ENCODE measurements around the gene TGFB1. TPM values are rescaled to one million over a fixed set of nuclear protein-coding genes. Genes with fewer than 3 reads are reported as not detected.

Gene TGFB1
- total RNA-seq, 1 experiment from 2014 or later: 54.6 TPM

DNA sequence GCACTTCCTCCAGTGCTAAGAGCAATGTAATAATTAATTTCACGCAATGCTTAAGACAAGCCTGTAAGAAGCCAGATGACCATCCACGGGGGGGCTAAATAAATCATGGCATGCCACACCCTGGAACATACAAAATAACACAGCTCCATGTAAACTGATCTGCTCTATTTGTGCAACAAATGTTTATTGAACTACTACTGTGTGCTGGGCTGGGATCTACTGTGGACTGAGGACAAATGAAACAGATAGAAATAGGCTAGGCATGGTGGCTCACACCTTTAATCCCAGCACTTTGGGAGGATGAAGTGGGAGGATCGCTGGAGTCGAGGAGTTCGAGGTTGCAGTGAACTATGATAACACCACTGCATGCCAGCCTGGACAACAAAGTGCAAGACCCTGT is 21.3 kb downstream of the TGFB1 start:
- CTCF ChIA-PET: no interaction called here
- POLR2A ChIA-PET: no interaction called here

GRCh38 chr19:41332000-41332399 is 21.7 kb downstream of the TGFB1 start:
- H3K27ac ChIP-seq (ENCODE audit: low read depth, low read length): no peak overlapping the region
- intact Hi-C loops (cut with micrococcal nuclease): no loop called here
- H3K4me1 ChIP-seq (ENCODE audit: control insufficient read depth in 1 of 2, insufficient read depth in 2 of 2, low read length in 2 of 2): peaks cover 3 to 13% of the 10 kb centered on the region in 2 experiments; a peak in 2 of 4 replicates
- no peak overlapping the region for H2AFZ ChIP-seq (ENCODE audit: low read depth, low read length, poor library complexity, severe bottlenecking)
- CTCF ChIA-PET: no interaction called here
- H3K79me2 ChIP-seq (ENCODE audit: insufficient read depth, low read length): no peaks in the 10 kb centered on the region
- H3K27me3 ChIP-seq (ENCODE audit: insufficient read depth, low read length): no peaks in the 10 kb centered on the region
- H3K36me3 ChIP-seq (ENCODE audit: control insufficient read depth in 1 of 2, insufficient read depth in 2 of 2, low read length in 2 of 2): peaks cover 0 to 11% of the 10 kb centered on the region in 2 experiments; a peak in 1 of 4 replicates
- DNase-seq (ENCODE audit: low read depth, low spot score) (no peak), ATAC-seq (no peak)
- H3K9me3 ChIP-seq (ENCODE audit: control insufficient read depth in 1 of 2, insufficient read depth in 1 of 2, low read depth in 1 of 2, low read length in 2 of 2): no peaks in the 10 kb centered on the region
- H4K20me1 ChIP-seq (ENCODE audit: insufficient read depth): no peaks in the 10 kb centered on the region
- TF ChIP-seq ELF1 (IDR thresholded peaks at IDR 0.05; ENCODE audit: borderline replicate concordance, low read depth) (no peak), CBX3 (IDR thresholded peaks at IDR 0.05; ENCODE audit: low read depth) (no peak), JUND (IDR thresholded peaks at IDR 0.05) (no peak)
- TF ChIP-seq, protein P1, sequence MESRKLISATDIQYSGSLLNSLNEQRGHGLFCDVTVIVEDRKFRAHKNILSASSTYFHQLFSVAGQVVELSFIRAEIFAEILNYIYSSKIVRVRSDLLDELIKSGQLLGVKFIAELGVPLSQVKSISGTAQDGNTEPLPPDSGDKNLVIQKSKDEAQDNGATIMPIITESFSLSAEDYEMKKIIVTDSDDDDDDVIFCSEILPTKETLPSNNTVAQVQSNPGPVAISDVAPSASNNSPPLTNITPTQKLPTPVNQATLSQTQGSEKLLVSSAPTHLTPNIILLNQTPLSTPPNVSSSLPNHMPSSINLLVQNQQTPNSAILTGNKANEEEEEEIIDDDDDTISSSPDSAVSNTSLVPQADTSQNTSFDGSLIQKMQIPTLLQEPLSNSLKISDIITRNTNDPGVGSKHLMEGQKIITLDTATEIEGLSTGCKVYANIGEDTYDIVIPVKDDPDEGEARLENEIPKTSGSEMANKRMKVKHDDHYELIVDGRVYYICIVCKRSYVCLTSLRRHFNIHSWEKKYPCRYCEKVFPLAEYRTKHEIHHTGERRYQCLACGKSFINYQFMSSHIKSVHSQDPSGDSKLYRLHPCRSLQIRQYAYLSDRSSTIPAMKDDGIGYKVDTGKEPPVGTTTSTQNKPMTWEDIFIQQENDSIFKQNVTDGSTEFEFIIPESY (IDR thresholded peaks at IDR 0.05; ENCODE audit: extremely low read depth, insufficient replicate concordance, low read length): no peak
- BruUV-seq (replicated peaks): no TSS peak
- no peaks in the 10 kb centered on the region for H3K9me2 ChIP-seq (ENCODE audit: insufficient read depth)
- H3K4me3 ChIP-seq (replicated peaks in 1 of 2; ENCODE audit: low read depth in 1 of 2, low read length in 2 of 2): no peak overlapping the region
- no peak overlapping the region for H3K9ac ChIP-seq (ENCODE audit: low read length)
- POLR2A ChIA-PET: no interaction called here
- RAD21 ChIA-PET (ENCODE audit: low non-redundant PET in 1 of 2, low total read pairs in 2 of 2, uncharacterized antibody in 2 of 2, unreplicated experiment in 2 of 2): no interaction called here
- H3K4me2 ChIP-seq (ENCODE audit: low read length): no peak overlapping the region

More for the DNA sequence above, 21.3 kb downstream of the TGFB1 start:
- RAD21 ChIA-PET (ENCODE audit: low non-redundant PET in 1 of 2, low total read pairs in 2 of 2, uncharacterized antibody in 2 of 2, unreplicated experiment in 2 of 2): no interaction called here
- TF ChIP-seq POLR2A (IDR thresholded peaks at IDR 0.05; ENCODE audit: borderline replicate concordance, extremely low read depth, insufficient read depth, insufficient read length) (no peak), RAD21 (IDR thresholded peaks at IDR 0.05; ENCODE audit: low read depth) (no peak), CEBPB (IDR thresholded peaks at IDR 0.05; ENCODE audit: low read depth) (no peak)
- Histone ChIP-seq H3K9me3 (ENCODE audit: control insufficient read depth in 1 of 2, insufficient read depth in 1 of 2, low read depth in 1 of 2, low read length in 2 of 2) (no peaks in the 10 kb centered on the region), H3K79me2 (ENCODE audit: insufficient read depth, low read length) (no peaks in the 10 kb centered on the region), H3K36me3 (ENCODE audit: control insufficient read depth in 1 of 2, insufficient read depth in 2 of 2, low read length in 2 of 2) (peaks cover 0 to 11% of the 10 kb centered on the region in 2 experiments; a peak in 1 of 4 replicates), H3K4me1 (ENCODE audit: control insufficient read depth in 1 of 2, insufficient read depth in 2 of 2, low read length in 2 of 2) (peaks cover 2 to 8% of the 10 kb centered on the region in 2 experiments; a peak in 2 of 4 replicates), H3K27ac (ENCODE audit: low read depth, low read length) (no peak overlapping the region), H3K27me3 (ENCODE audit: insufficient read depth, low read length) (no peaks in the 10 kb centered on the region), H4K20me1 (ENCODE audit: insufficient read depth) (no peaks in the 10 kb centered on the region), H3K4me2 (ENCODE audit: low read length) (no peak overlapping the region), H3K4me3 (replicated peaks in 1 of 2; ENCODE audit: low read depth in 1 of 2, low read length in 2 of 2) (no peak overlapping the region), H3K9me2 (ENCODE audit: insufficient read depth) (no peaks in the 10 kb centered on the region), H2AFZ (ENCODE audit: low read depth, low read length, poor library complexity, severe bottlenecking) (no peak overlapping the region), H3K9ac (ENCODE audit: low read length) (no peak overlapping the region)
- no peak for DNase-seq (ENCODE audit: low read depth, low spot score)
- BruUV-seq (replicated peaks): no TSS peak
- no peak for ATAC-seq
- intact Hi-C loops (cut with micrococcal nuclease): no loop called here
